ENCODE results near the gene INSYN2B.
"Not testable (repeated sequence)": the region's sequence is repeated elsewhere in the genome, so short reads cannot be mapped to it uniquely, and the experiment has no call there.

Gene INSYN2B

DNA sequence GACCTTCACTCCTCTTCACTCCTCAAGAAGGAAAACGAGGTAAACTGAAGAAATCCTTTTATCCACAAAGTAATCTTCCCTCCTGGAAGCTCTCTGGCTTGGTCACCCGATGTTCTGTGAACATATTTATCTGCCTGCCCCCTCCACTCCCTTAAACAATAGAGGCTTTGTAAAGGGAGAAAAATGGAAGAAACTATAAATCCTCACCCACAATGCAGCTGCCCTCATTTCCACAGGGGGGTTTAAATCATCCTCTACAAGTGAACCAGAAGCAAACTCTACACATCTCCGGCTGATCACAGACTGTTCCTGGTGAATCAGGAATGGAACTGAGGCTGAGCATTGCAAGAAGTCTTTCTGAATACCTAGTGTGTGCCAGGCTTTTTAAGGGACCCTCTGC, 7.2 kb downstream of the INSYN2B start:
- DNase-seq (ENCODE audit: low read depth in 2 of 2, low spot score in 1 of 2) = no peak

DNA sequence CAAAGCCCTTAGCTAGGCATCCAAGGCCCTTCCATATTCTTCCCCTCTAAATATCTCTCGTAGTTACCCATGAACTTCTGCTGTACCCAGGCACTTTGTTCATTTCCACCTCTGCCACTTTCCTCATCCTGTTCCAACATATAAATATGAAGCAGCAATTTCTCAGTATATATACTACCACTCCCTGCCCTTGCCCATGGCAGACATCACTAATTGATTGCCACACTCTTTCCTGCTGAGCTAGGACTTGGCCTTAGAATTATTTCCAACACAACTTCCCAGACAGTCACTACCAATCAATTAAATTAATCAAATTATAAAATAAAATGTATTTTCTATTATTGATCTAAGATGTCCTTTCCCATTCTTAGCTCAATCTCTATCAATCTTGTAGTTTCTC, 8.5 kb downstream of the INSYN2B start:
- no peak for DNase-seq (ENCODE audit: low read depth in 2 of 2, low spot score in 1 of 2)

DNA sequence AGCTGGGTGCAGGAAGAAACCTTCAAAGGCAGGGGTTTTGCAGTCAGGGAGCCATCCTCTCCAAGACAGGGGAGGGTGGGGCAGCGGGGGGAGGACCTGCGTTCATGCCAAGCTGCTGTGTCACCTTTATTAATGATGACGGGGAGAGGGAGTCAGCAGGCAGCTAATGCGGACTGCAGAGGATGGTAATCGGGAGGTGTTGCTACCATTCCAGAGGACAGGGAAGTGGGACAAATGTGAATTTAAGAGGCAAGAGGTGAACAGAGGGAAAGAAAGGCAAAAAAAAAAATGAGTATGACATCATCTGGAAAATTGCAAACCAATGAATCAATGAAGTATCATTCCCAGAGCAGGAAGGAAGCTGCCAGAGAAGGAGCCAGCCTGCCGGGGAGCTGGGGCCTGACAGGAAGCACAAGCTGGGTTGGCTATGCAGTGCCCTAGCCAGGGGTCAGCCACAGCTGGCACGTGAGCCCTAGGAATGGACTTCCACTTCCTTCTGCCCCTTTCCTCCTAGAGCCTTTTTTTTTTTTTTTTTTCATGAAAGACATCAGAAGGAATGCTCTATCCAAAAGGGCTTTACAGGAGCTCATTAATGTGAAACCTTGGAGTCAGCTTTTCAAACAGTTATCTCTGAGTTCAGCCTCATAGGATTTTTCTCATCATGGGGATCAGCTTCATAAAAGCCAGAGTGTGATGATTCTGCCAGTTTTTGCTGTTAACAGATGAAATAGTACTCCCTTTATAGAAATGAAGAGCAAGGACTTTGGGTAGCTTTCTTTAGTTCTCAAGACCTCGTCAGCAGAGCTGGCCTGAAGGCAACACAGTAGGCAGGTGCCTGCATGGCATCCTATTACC, 9.2 kb downstream of the INSYN2B start:
- no peak for DNase-seq (ENCODE audit: low read depth in 2 of 2, low spot score in 1 of 2)

DNA sequence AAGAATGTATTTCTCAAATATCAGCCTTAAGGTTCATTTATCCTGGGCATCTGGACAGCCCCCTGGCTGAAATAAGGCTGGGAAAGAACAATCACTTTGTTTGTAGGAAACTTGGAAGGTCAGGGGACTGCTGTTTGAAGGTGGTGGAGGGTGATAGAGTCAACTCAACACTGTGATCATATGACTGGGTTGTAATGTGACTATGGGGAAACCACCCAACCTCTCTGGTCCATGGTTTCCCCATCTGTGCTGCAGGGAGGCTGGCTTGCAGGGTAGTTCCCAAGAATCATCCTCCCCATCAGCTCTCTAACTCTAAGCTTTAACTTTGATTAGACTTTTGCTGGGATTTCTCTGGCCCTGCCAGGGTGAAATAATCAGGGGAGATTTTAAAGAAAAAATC, 10.0 kb downstream of the INSYN2B start:
- DNase-seq (ENCODE audit: low read depth in 2 of 2, low spot score in 1 of 2) = no peak

DNA sequence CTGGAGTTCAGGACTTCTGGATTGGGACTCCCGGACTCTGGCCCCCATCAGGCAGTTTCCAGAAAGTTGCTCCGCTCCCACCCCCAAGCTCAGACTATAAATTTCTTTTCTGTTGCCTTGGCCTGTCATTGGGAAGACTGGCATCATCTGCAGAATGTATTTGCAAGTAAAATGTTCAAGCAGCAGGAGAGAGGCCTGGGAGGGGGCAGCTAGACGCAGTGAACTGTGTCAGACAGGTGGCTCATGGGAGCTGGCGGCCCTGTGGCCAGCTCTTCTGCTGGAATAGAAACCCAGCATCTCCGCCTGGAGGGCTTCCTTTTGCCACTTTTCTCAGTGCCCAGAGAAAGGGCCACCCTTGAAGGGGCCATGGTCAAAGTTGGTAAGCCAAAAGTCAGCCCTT, 16.0 kb downstream of the INSYN2B start:
- no peak for DNase-seq (ENCODE audit: low read depth in 2 of 2, low spot score in 1 of 2)

DNA sequence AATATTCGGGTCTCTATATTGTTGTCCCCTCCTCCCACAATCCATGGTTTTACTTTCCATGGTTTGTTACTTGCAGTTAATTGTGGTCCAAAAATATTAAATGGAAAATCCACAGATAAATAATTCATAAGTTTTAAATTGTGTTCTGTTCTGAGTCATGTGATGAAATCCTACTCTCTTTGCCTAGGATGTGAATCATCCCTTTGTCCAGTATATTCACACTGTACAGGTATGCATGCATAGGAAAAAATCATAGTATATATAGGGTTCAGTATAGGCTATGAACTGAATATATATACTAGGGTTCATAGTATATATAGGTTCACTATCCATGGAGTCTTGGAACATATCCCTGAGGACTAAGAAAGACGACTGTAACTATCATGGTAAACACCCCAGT, 19.6 kb downstream of the INSYN2B start:
- no peak for DNase-seq (ENCODE audit: low read depth in 2 of 2, low spot score in 1 of 2)

DNA sequence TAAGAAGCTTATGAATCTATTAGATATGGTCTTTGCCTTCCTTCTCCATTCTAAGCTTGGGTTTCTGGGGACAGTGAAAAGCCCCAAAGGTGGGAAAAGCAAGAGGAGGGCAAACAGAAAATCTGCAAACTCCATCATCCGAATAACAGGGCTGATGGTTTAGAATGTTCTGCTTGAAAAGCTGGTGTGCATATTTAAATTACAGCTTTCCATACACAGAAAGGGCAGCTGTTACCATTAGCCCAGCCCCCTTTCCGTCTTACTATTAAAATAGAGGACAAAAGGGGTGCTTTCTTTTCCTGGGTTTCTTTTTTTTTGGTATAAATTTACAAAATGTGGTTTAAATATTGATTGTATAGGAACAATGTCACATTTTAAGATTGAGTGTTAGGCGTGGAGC, 22.0 kb downstream of the INSYN2B start:
- DNase-seq (ENCODE audit: low read depth in 2 of 2, low spot score in 1 of 2) = no peak

DNA sequence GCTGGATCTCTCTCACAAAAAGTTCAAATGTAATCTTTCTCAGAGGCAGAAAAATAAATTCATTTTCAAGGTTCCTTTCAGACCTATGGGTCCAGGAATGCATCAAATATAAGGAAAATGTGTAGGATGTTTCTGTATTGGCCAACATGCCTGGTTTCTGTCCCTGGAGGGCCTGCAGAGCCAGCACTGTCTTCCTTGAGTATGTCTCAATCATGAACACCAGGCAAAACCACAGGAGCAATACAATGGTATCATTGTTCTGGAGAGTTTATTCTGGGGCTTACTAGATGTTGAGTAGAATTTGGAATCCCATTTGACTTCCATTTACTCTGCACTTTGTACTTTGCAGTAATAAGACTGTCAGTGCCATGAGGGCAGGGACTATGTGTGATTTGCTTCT, 23.5 kb downstream of the INSYN2B start:
- DNase-seq (ENCODE audit: low read depth in 2 of 2, low spot score in 1 of 2) = no peak

DNA sequence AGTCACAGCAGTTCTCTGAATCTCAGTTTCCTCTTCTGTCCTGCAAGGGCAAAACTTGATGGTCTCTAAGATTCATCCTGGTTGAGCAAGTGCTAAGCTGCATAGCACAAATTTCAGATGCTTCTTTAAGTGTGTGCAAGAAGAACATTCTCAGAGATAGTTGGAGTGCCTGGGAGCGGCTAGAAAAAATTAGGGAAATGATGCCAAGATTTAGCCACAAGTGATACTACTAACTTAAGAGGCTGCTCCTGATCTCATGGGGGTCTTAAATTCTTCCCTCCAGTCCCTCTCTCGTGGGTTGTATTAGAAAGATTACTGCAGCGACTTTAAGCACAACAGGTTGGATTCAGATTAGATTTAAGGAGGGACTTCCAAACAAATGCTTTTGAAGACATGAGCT, 24.2 kb downstream of the INSYN2B start:
- no peak for DNase-seq (ENCODE audit: low read depth in 2 of 2, low spot score in 1 of 2)

DNA sequence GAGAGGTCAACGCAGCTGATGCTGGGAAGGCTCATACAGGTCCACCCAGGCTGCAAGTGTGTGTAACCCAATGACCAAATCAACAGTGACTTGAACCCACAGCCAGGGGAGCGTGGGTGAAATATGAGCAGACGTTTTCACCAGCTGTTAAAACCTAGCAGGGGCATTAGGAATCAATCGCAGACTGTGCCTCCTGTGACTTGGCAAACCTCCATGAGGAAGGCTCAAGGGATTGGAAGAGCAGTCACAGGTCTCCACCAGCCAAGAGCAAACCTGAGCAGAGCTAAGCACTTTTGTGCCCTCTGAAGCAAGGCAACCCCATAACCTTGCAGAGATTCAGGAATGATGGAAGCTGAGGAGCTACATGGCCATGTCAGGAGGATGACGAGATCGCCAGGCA, 25.5 kb downstream of the INSYN2B start:
- no peak for DNase-seq (ENCODE audit: low read depth in 2 of 2, low spot score in 1 of 2)

DNA sequence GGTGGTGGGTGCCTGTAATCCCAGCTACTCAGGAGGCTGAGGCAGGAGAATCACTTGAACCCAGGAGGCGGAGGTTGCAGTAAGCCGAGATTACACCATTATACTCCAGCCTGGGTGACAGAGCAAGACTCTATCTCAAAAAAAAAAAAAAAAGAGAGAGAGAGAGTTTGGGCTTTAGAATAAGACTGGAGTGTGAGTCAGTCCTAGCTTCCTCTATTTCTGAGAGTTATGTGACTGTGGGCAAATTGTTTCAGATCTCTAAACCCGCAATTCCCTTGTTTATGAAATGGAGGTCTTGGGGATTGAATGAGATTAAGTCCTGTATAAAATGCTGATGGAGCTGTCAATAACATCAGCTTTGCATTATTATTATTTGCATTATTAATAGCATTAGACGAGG, 27.1 kb downstream of the INSYN2B start:
- DNase-seq (ENCODE audit: low read depth in 2 of 2, low spot score in 1 of 2) = not testable (repeated sequence)

DNA sequence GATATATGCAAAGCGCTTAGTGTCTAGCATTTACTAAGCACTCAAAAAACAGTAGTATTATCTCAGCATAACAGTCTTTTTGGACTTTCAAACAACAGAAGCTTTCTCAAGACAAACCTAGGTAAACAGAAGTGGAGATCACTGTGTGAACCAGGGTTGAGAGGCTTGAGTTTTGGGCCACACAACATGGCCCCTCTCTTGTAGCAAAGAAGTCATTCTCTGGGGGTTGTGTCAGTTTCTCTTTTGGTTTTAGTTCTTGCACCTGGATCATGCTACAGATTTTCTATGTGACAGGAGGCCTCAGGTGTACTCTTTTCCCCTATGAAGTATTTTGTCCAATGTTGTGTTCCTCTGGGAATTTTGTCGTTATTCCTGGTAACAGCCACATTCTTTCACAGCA, 30.0 kb downstream of the INSYN2B start:
- no peak for DNase-seq (ENCODE audit: low read depth in 2 of 2, low spot score in 1 of 2)

DNA sequence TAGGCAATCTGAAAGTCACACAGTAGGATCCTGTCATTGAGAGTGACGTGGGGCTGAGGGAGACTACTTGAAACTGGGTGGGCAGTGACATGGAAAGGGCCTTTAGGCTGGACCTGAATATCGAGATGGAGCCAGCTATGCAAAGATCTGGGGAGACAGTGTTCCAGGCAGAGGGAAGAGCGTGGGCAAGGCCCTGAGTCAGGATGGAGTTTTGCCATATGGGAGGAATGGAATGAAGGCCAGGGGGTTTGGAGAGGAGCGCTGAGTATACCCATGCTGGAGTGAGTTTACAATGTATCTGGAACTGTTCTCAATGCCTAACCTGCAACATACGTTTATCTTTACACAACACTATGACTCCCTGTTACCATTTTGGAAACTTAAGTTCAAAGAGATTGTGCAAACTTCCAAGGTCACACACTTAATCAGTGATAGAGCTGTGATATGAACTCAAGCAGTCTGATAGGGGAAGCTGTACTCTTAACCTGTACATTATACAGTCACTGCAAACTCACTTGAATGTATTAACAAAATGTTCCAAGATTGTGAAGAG, 33.5 kb downstream of the INSYN2B start:
- no peak for DNase-seq (ENCODE audit: low read depth in 2 of 2, low spot score in 1 of 2)

DNA sequence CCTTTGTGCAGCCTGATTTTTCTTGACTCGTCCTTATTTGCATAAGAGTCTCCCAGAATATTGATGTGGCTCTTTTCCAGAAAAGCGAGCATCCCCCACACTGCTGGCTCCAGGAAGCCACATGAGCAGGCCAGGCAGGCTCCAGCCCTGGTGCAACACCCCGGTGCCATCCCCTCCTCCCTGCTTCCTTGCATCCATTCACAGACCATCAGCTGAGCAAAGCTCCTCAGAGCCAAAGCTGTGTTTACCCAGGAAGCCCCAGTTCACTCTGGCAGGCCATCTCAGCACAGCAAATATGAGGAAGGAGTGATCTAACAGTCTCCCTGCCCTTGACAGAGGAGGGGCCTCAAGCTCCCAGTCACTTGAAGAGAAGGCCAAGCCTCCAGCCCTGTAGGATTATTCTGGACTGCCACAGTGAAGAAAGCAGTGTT, 34.4 kb downstream of the INSYN2B start:
- DNase-seq (ENCODE audit: low read depth in 2 of 2, low spot score in 1 of 2) = no peak

DNA sequence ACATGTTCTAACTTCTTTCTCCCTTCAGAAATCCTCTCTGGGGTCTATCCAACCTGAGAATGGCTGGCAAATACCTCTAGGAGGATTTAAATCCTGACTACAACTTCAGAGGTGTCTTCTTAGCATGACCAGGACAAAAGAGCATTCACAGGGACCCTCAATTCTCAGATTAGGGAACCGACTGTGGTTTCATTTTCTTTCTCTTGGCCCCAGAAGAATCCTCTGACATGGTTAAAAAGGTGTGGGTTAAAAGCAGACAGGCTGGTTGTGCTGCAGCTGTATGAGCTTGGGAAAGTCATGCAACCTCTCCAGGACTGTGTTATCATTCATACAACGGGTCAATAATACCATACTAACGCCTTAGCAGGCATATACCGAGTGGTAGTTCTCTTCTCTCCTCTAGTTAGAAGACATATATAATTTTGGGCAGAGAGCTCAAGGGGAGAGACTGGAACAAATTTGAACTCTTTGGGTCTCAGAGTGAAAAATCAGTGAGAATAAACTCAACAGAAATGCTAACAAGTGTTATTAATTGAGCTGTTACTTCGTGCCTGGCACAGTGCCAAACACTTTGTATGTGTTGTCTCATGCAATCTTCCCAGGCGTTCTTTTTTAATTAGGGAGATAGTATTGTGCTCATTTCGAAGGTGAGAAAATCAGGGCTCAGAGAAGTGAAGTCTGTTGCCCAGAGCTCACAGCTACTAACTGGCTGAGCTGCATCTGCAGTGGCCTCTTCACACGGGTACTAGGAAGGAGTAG, 35.2 kb downstream of the INSYN2B start:
- no peak for DNase-seq (ENCODE audit: low read depth in 2 of 2, low spot score in 1 of 2)

DNA sequence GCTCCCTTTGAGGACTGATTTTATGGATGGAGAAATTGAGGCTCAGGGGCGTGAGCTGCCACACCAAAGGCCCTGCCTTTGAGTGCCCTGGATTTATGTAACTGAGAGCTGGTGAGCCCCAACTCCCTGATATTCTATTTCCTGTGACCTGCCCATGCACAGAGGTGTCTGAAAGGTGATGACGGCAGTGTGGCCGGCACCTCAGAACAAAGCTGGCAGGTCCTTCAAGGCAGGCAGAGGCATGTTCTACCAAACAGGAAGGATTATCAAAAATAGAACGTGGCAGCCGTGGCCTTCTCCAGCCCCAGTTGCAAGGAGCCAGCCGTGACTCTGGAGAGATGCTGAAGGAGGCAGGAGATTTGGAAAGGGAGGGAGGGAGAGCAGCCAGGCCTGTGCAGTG, 36.2 kb downstream of the INSYN2B start:
- DNase-seq (ENCODE audit: low read depth in 2 of 2, low spot score in 1 of 2) = no peak

DNA sequence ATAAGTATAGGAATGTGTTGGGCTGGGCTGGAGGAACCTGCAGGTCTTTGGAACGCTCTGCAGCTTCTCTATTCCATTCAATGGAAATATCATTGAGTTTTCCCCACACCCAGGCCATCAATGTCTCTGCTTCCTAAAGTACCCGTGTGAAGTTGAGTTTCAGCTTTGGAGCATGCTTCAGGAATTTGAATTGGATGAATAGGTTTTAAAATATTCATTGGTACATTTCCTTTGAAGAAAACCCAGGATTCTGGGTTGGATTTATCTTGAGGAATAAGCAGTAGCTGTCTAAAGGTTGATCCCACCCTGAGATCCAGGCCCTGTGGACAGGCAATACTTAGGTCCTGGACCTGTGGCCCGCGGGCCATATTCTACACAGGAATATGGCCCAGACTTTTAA, 37.3 kb downstream of the INSYN2B start:
- DNase-seq (ENCODE audit: low read depth in 2 of 2, low spot score in 1 of 2) = no peak

DNA sequence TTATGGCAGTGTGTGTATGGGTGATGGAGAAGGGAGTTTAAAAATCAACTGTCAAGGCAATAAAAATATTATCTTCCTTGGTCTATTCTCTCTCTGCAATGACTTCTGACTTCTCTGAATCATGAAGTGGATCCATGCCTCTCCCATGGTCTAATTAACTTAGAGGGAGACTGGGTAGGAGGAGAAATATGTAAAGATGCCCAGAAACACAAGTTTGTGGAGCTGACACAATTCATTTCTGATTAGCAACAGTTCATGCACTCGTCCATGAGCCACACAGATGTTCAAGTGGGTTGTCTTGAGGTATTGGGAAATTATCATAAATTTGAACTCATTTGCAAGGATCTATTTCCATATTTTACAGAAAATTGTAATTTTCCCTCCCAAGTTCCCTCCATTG, 38.1 kb downstream of the INSYN2B start:
- no peak for DNase-seq (ENCODE audit: low read depth in 2 of 2, low spot score in 1 of 2)

DNA sequence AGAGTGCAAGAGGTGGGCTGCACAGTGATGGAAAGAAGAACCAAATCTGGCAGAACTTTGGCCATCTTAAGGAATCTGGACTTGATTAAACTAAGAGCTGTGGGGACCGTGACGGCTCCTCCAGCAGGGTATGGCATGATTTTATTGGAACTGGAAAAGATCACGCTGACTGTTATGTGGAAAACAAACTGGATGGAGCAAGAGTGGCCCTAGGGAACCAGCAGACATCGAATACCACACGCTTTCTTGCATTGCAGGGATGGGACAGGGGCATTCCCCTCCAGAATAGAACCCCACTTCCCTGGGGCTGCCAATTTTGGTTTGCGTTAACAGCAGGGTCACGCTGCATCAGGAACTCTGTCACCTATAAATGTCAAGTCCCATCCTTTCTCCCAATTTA, 38.8 kb downstream of the INSYN2B start:
- no peak for DNase-seq (ENCODE audit: low read depth in 2 of 2, low spot score in 1 of 2)

DNA sequence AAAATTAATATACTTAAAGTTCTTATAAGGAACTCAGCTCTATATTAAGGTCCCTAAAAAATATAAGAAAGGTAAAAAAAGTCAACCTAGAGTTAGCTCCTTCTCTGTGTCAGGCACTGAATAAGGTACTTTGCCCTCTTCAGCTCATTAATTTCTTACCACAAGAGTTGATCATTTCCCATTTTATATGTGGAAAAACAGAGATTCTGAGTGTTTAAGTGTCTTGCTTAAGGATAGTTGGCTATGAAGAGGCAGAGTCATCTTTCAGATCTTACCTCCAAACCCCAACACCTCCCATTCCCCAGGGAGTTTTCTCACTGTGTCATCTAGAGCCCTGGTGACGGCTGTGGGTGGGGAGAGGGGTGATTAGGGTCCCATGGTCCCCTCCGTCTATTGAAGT, 40.6 kb downstream of the INSYN2B start:
- DNase-seq (ENCODE audit: low read depth in 2 of 2, low spot score in 1 of 2) = no peak

DNA sequence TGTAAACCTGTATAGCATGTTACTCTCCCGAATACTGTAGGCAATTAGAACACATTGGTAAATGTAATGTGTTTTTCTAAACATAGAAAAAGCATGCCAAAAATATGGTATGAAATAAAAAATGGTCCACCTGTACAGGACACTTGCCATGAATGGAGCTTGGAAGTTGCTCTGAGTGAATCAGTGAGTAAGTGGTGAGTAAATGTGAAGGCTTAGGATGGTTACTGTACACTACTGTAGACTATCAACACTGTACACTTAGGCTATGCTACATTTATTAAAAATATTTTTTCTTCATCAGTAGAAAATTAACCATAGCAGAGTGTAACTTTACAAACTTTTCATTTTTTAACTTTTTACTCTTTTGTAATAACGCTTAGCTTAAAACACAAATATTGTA, 41.9 kb downstream of the INSYN2B start:
- DNase-seq (ENCODE audit: low read depth in 2 of 2, low spot score in 1 of 2) = no peak

DNA sequence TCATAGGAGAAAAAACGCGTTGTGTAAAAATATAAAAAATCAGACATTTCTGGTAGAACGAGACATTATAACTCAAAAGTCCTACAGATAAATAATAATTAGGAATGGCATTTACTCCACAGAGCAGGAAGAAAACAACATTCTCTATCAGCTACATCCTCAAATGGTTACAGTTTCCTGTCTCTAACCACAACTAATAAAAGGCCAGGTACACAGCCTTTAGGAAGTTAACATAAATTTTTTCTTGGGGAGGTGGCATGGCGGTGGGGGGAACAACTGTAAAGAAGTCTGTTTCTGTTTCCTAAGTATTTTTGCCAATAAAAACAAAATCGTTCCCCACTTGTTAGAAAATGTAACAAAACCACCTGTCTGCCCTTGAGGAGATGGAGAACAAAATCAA, 44.5 kb downstream of the INSYN2B start:
- DNase-seq (ENCODE audit: low read depth in 2 of 2, low spot score in 1 of 2) = no peak

Measured in stimulated activated CD8-positive, alpha-beta memory T cell treated with anti-CD3 and anti-CD28 coated beads, Interleukin-4, amount 100 ng/mL, for 4 hours (primary cell).